ENCODE data around the gene MAP2K6. TPM values are rescaled to one million over a fixed set of nuclear protein-coding genes. Genes with fewer than 3 reads are reported as not detected.

MAP2K6 gene
- total RNA-seq, result 1 to 10 TPM; 2.4 to 2.7 TPM

DNA sequence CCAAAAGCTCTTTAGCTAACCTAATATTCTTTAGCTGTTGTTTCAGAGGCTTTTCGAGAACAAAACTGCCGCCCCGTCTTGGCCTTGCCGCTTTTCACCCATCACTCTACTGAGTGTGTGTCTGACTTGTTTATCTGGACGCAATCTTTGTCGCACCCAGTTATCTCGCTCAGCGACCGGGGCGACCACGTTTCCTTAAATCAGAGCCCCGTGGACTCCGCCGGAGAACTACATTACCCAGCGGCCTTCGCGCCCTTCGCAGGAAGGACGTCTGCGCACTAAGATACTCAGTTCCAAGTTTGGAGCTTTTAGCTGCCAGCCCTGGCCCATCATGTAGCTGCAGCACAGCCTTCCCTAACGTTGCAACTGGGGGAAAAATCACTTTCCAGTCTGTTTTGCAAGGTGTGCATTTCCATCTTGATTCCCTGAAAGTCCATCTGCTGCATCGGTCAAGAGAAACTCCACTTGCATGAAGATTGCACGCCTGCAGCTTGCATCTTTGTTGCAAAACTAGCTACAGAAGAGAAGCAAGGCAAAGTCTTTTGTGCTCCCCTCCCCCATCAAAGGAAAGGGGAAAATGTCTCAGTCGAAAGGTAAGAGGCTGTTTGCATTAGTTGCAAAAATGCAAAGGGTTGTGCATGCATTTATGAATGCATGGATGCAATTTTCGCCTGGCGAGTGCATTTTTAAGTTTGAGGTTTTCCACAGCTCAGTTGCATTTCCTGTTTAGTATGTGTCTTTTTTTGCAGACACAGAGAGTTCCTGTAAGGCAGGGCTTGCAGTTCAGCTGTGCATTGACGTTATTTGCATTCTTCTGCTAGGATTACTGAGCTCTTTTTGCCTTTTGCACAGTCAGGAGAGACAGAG lies at the start of gene MAP2K6:
MAP2K6 (plus strand) TSS at position 290 of the 867 bp plus-strand sequence; CDS start at position 578, 288 bp downstream.
- CTCF ChIA-PET, result interaction anchor here (0.6 to 1.7 kb wide), 9 partner anchors 19 to 111 kb away, joined by 3 to 6 read pairs (median 3); no protein-coding TSS in a partner anchor
- no peaks in the 10 kb centered on the region for H3K9me3 Mint-ChIP-seq
- H3K36me3 Mint-ChIP-seq (ENCODE audit: low read depth), result no peaks in the 10 kb centered on the region
- no peak within 1 kb of the TSS for H3K27ac Mint-ChIP-seq
- peak; percentile 88 for DNase-seq
- no peak within 1 kb of the TSS for H3K4me3 Mint-ChIP-seq
- H3K27me3 Mint-ChIP-seq (ENCODE audit: low read depth), result no peaks in the 10 kb centered on the region
- H3K4me1 Mint-ChIP-seq (ENCODE audit: low read depth), result peaks cover 15% of the 10 kb centered on the region
- intact Hi-C loops (cut with micrococcal nuclease), result loop anchor here (1.0 to 10.0 kb wide), 8 partner anchors 9 to 1060 kb away; partner anchors contain the start of genes ABCA5 and PRKAR1A

DNA sequence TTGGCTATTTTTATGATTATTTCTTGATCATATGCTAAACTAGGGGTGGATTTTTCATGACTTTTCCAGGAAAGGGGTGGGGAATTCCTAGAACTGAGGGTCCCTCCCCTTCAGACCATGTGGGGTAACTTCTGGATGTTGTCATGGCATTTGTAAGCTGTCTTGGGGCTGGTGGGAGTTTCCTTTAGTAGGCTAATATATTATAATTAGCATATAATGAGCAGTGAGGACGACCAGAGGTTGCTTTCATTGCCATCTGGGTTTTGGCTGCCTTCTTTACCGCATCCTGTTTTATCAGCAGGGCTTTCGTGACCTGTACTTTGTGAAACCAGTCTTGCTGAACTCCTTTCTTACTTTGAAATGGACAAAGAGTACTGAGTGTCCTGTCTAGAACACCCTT lies 47.2 kb upstream of the MAP2K6 start:
- DNase-seq, result no peak
- H3K27ac Mint-ChIP-seq, result no peak overlapping the region
- no peaks in the 10 kb centered on the region for H3K9me3 Mint-ChIP-seq
- intact Hi-C loops (cut with micrococcal nuclease), result no loop called here
- H3K27me3 Mint-ChIP-seq (ENCODE audit: low read depth), result no peaks in the 10 kb centered on the region
- H3K36me3 Mint-ChIP-seq (ENCODE audit: low read depth), result peaks cover 1% of the 10 kb centered on the region
- no peak overlapping the region for H3K4me3 Mint-ChIP-seq
- CTCF ChIA-PET, result interaction anchor here (0.9 to 1.0 kb wide), 2 partner anchors 28 to 158 kb away, joined by 3 read pairs; no protein-coding TSS in a partner anchor
- no peaks in the 10 kb centered on the region for H3K4me1 Mint-ChIP-seq (ENCODE audit: low read depth)

- Mint-ChIP-seq H3K4me1 (ENCODE audit: low read depth) (peaks cover 2% of the 10 kb centered on the region), H3K4me3 (no peak overlapping the region), H3K27me3 (ENCODE audit: low read depth) (no peaks in the 10 kb centered on the region), H3K36me3 (ENCODE audit: low read depth) (peaks cover 1% of the 10 kb centered on the region), H3K27ac (no peak overlapping the region), H3K9me3 (peaks cover 2% of the 10 kb centered on the region)
- CTCF ChIA-PET, result no interaction called here
- DNase-seq, result no peak
- intact Hi-C loops (cut with micrococcal nuclease), result no loop called here
Observed at GRCh38 chr17:69373069-69373468, 41.4 kb upstream of the MAP2K6 start.

DNA sequence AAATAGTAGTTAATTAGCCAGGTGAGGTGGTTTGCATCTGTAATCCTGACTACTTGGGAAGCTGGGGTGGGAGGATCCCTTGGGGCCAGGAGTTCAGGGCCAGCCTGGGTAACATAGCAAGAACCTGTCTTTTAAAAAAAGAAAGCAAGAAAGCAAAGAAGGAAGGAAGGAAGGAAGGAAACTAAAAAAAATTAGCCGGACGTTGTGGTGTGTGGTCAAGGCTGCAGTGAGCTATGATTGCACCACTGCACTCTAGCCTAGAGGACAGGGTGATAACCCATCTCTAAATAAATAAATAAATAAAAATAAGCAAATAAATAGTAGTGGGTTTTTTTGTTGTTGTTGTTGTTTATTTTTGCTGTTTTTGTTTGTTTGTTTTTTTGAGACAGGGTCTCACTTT lies 39.3 kb upstream of the MAP2K6 start:
- H3K27ac Mint-ChIP-seq, result no peak overlapping the region
- DNase-seq, result no peak
- no peaks in the 10 kb centered on the region for H3K27me3 Mint-ChIP-seq (ENCODE audit: low read depth)
- intact Hi-C loops (cut with micrococcal nuclease), result no loop called here
- peaks cover 1% of the 10 kb centered on the region for H3K36me3 Mint-ChIP-seq (ENCODE audit: low read depth)
- CTCF ChIA-PET, result no interaction called here
- H3K4me1 Mint-ChIP-seq (ENCODE audit: low read depth), result peaks cover 2% of the 10 kb centered on the region
- H3K4me3 Mint-ChIP-seq, result no peak overlapping the region
- peaks cover 2% of the 10 kb centered on the region for H3K9me3 Mint-ChIP-seq

- Mint-ChIP-seq H3K4me1 (ENCODE audit: low read depth) (no peaks in the 10 kb centered on the region), H3K36me3 (ENCODE audit: low read depth) (no peaks in the 10 kb centered on the region), H3K27ac (no peak overlapping the region), H3K27me3 (ENCODE audit: low read depth) (peaks cover 3% of the 10 kb centered on the region), H3K4me3 (no peak overlapping the region), H3K9me3 (no peaks in the 10 kb centered on the region)
- DNase-seq, result no peak
- intact Hi-C loops (cut with micrococcal nuclease), result no loop called here
- CTCF ChIA-PET, result interaction anchor here (0.6 kb wide), 1 partner anchor 159 kb away, joined by 3 read pairs; no protein-coding TSS in a partner anchor
Observed at GRCh38 chr17:69388822-69389442, 25.6 kb upstream of the MAP2K6 start.

DNA sequence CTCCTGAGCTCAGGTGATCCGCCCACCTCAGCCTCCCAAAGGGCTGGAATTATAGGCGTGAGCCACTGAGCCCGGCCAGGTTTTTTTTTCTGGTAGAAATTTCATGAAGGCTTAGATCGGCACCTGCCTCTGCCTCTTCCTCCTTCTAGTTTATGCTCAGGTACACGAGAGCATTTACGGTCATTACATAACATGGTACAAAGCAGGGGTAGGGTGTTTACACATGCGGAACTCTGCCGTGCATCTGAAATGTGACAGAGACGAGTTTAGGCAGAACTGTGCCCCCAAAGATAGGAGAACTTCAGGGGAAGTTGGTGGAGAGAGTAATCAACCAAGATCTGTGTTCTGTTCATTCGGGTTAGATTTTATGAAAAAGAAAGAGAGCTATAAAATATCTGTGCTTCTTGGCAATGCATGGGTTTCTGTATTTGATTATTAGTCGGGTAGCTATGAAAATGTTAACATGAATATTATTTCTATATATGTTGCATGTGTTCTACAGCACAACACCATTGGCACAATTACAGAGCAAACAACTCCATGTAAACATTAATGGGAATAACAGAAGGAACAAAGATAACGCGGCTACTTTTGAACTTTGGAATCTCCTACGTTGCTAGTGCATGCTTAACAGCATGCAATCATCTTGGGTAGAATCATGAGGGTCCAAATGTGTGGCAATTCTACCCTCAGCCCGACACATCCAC lies 23.5 kb upstream of the MAP2K6 start:
- Mint-ChIP-seq H3K27ac (no peak overlapping the region), H3K27me3 (ENCODE audit: low read depth) (peaks cover 3% of the 10 kb centered on the region), H3K4me1 (ENCODE audit: low read depth) (no peaks in the 10 kb centered on the region), H3K4me3 (no peak overlapping the region), H3K9me3 (no peaks in the 10 kb centered on the region), H3K36me3 (ENCODE audit: low read depth) (no peaks in the 10 kb centered on the region)
- DNase-seq, result no peak
- intact Hi-C loops (cut with micrococcal nuclease), result loop anchor here (10.0 kb wide), 2 partner anchors 146 to 616 kb away; no protein-coding TSS in a partner anchor
- CTCF ChIA-PET, result no interaction called here

- DNase-seq, result no peak
- peaks cover 1% of the 10 kb centered on the region for H3K9me3 Mint-ChIP-seq
Observed at GRCh38 chr17:69401251-69401650, 13.2 kb upstream of the MAP2K6 start.

DNA sequence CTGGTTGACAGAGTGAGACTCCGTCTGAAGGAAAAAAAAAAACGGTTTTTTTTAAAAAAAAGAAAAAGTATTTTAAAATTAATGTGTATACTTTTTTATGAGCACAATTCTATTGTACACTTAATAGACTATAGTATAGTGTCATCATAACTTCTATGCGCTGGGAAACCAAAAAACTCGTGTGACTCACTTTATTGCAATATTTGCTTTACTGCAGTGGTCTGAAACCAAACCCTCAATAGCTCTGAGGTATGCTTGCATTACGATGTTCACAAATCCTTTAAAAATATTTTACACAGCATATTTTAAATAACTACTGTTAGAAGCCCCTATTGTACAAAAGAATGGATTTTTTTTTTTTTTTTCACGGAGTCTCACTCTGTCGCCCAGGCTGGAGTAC lies 12.4 kb upstream of the MAP2K6 start:
- Mint-ChIP-seq H3K36me3 (ENCODE audit: low read depth) (no peaks in the 10 kb centered on the region), H3K27me3 (ENCODE audit: low read depth) (peaks cover 2% of the 10 kb centered on the region), H3K27ac (no peak overlapping the region), H3K4me3 (no peak overlapping the region), H3K4me1 (ENCODE audit: low read depth) (no peaks in the 10 kb centered on the region), H3K9me3 (peaks cover 1% of the 10 kb centered on the region)
- intact Hi-C loops (cut with micrococcal nuclease), result no loop called here
- no peak for DNase-seq
- CTCF ChIA-PET, result interaction anchor here (0.6 to 0.7 kb wide), 3 partner anchors 116 to 1122 kb away, joined by 3 to 5 read pairs (median 3); no protein-coding TSS in a partner anchor

More at GRCh38 chr17:69401251-69401650, 13.2 kb upstream of the MAP2K6 start:
- CTCF ChIA-PET, result no interaction called here
- Mint-ChIP-seq H3K36me3 (ENCODE audit: low read depth) (no peaks in the 10 kb centered on the region), H3K27me3 (ENCODE audit: low read depth) (peaks cover 2% of the 10 kb centered on the region), H3K4me1 (ENCODE audit: low read depth) (no peaks in the 10 kb centered on the region), H3K4me3 (no peak overlapping the region), H3K27ac (no peak overlapping the region)
- intact Hi-C loops (cut with micrococcal nuclease), result no loop called here

- H3K27me3 Mint-ChIP-seq (ENCODE audit: low read depth), result peaks cover 2% of the 10 kb centered on the region
- no peaks in the 10 kb centered on the region for H3K4me1 Mint-ChIP-seq (ENCODE audit: low read depth)
- H3K36me3 Mint-ChIP-seq (ENCODE audit: low read depth), result no peaks in the 10 kb centered on the region
- CTCF ChIA-PET, result interaction anchor here (1.2 to 3.3 kb wide), 2 partner anchors 9 kb away, joined by 3 to 21 read pairs; no protein-coding TSS in a partner anchor
- H3K4me3 Mint-ChIP-seq, result no peak overlapping the region
- DNase-seq, result no peak
- H3K27ac Mint-ChIP-seq, result no peak overlapping the region
- intact Hi-C loops (cut with micrococcal nuclease), result no loop called here
- H3K9me3 Mint-ChIP-seq, result peaks cover 1% of the 10 kb centered on the region
Observed at GRCh38 chr17:69404399-69404798, 10.1 kb upstream of the MAP2K6 start.

DNA sequence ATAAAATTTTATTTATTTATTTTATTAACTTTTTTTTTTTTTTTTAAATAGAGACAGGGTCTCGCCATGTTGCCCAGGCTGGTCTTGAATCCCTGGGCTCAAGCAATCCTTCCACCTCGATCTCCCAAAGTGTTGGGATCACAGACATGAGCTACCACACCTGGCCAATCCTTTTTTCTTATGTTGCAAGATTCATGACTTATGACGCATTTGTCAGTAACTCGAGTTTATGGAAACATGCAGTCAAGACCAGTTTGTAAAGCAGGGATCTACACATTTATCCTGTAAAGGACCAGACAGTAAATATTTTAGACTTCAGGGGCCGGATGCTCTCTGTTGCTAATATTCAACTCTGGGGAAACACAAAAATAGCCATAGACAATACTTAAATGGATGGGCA lies 9.4 kb upstream of the MAP2K6 start:
- Mint-ChIP-seq H3K9me3 (peaks cover 1% of the 10 kb centered on the region), H3K36me3 (ENCODE audit: low read depth) (no peaks in the 10 kb centered on the region), H3K27me3 (ENCODE audit: low read depth) (peaks cover 2% of the 10 kb centered on the region), H3K4me3 (no peak overlapping the region), H3K4me1 (ENCODE audit: low read depth) (no peaks in the 10 kb centered on the region), H3K27ac (no peak overlapping the region)
- intact Hi-C loops (cut with micrococcal nuclease), result no loop called here
- no peak for DNase-seq
- CTCF ChIA-PET, result interaction anchor here (3.3 kb wide), 1 partner anchor 10 kb away, joined by 21 read pairs; no protein-coding TSS in a partner anchor

DNA sequence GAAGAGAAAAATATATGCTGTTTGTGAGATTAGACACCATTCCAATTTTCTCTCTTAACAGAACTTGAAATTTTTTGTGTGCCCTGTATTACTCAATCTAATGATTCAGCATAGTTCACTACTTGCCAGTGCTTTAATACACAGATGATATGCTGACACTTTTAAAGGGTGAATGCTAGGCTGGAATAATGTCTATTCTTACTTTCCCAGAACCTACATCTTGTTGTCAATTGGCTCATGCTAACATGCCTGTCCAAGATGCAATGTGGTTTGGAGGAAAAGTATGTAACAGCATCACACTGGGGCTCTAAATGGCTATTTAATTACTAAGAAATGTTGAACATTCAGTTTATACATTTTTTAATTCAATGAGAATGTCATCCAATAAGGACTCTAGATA lies 7.6 kb upstream of the MAP2K6 start:
- no peaks in the 10 kb centered on the region for H3K27me3 Mint-ChIP-seq (ENCODE audit: low read depth)
- no peak overlapping the region for H3K4me3 Mint-ChIP-seq
- DNase-seq, result no peak
- no peak overlapping the region for H3K27ac Mint-ChIP-seq
- CTCF ChIA-PET, result no interaction called here
- intact Hi-C loops (cut with micrococcal nuclease), result no loop called here
- no peaks in the 10 kb centered on the region for H3K9me3 Mint-ChIP-seq
- peaks cover 3% of the 10 kb centered on the region for H3K4me1 Mint-ChIP-seq (ENCODE audit: low read depth)
- H3K36me3 Mint-ChIP-seq (ENCODE audit: low read depth), result no peaks in the 10 kb centered on the region

GRCh38 chr17:69407759-69408158 lies 6.7 kb upstream of the MAP2K6 start:
- intact Hi-C loops (cut with micrococcal nuclease), result no loop called here
- peaks cover 7% of the 10 kb centered on the region for H3K4me1 Mint-ChIP-seq (ENCODE audit: low read depth)
- no peak overlapping the region for H3K4me3 Mint-ChIP-seq
- CTCF ChIA-PET, result interaction anchor here (0.7 to 0.8 kb wide), 2 partner anchors 50 to 121 kb away, joined by 3 read pairs; no protein-coding TSS in a partner anchor
- H3K9me3 Mint-ChIP-seq, result no peaks in the 10 kb centered on the region
- no peak overlapping the region for H3K27ac Mint-ChIP-seq
- no peaks in the 10 kb centered on the region for H3K36me3 Mint-ChIP-seq (ENCODE audit: low read depth)
- no peaks in the 10 kb centered on the region for H3K27me3 Mint-ChIP-seq (ENCODE audit: low read depth)
- no peak for DNase-seq

Measured in activated naive CD4-positive, alpha-beta T cell treated with anti-CD3 and anti-CD28 coated beads for 36 hours (primary cell).